ENCODE data around the gene MGLL. TPM values are rescaled to one million over a fixed set of nuclear protein-coding genes. Genes with fewer than 3 reads are reported as not detected.

Gene MGLL
- total RNA-seq, 1 experiment from 2014 or later = 6.8 TPM

GRCh38 chr3:127742580-127742979 lies 79.7 kb downstream of the MGLL start:
- no TSS peak for BruUV-seq (replicated peaks)
- Histone ChIP-seq H3K9ac (ENCODE audit: low read length) (no peak overlapping the region), H3K27ac (ENCODE audit: low read depth, low read length) (no peak overlapping the region), H3K9me2 (ENCODE audit: insufficient read depth) (no peaks in the 10 kb centered on the region), H4K20me1 (ENCODE audit: insufficient read depth) (no peaks in the 10 kb centered on the region), H3K4me1 (ENCODE audit: control insufficient read depth in 1 of 2, insufficient read depth in 2 of 2, low read length in 2 of 2) (peaks cover 10 to 25% of the 10 kb centered on the region in 2 experiments), H3K36me3 (ENCODE audit: control insufficient read depth in 1 of 2, insufficient read depth in 2 of 2, low read length in 2 of 2) (no peaks in the 10 kb centered on the region), H2AFZ (ENCODE audit: low read depth, low read length, poor library complexity, severe bottlenecking) (no peak overlapping the region), H3K4me2 (ENCODE audit: low read length) (no peak overlapping the region), H3K27me3 (ENCODE audit: insufficient read depth, low read length) (no peaks in the 10 kb centered on the region), H3K4me3 (replicated peaks in 1 of 2; ENCODE audit: low read depth in 1 of 2, low read length in 2 of 2) (no peak overlapping the region), H3K9me3 (ENCODE audit: control insufficient read depth in 1 of 2, insufficient read depth in 1 of 2, low read depth in 1 of 2, low read length in 2 of 2) (no peaks in the 10 kb centered on the region), H3K79me2 (ENCODE audit: insufficient read depth, low read length) (no peaks in the 10 kb centered on the region)
- no peak for DNase-seq (ENCODE audit: low read depth, low spot score)
- ATAC-seq = no peak
- intact Hi-C loops (cut with micrococcal nuclease) = no loop called here
- RAD21 ChIA-PET (ENCODE audit: low non-redundant PET in 1 of 2, low total read pairs in 2 of 2, uncharacterized antibody in 2 of 2, unreplicated experiment in 2 of 2) = no interaction called here
- CTCF ChIA-PET = no interaction called here
- POLR2A ChIA-PET = no interaction called here
- no peak for TF ChIP-seq EZH2 (IDR thresholded peaks at IDR 0.05)
- no peak for TF ChIP-seq ZFX (IDR thresholded peaks at IDR 0.05)
- TF ChIP-seq SRF (IDR thresholded peaks at IDR 0.05; ENCODE audit: low read depth) = no peak

GRCh38 chr3:127741690-127742089 lies 80.6 kb downstream of the MGLL start:
- ATAC-seq = no peak
- Histone ChIP-seq H3K9ac (ENCODE audit: low read length) (no peak overlapping the region), H3K4me3 (replicated peaks in 1 of 2; ENCODE audit: low read depth in 1 of 2, low read length in 2 of 2) (no peak overlapping the region), H3K36me3 (ENCODE audit: control insufficient read depth in 1 of 2, insufficient read depth in 2 of 2, low read length in 2 of 2) (no peaks in the 10 kb centered on the region), H4K20me1 (ENCODE audit: insufficient read depth) (no peaks in the 10 kb centered on the region), H3K79me2 (ENCODE audit: insufficient read depth, low read length) (no peaks in the 10 kb centered on the region), H3K27me3 (ENCODE audit: insufficient read depth, low read length) (no peaks in the 10 kb centered on the region), H3K9me3 (ENCODE audit: control insufficient read depth in 1 of 2, insufficient read depth in 1 of 2, low read depth in 1 of 2, low read length in 2 of 2) (no peaks in the 10 kb centered on the region), H3K9me2 (ENCODE audit: insufficient read depth) (no peaks in the 10 kb centered on the region), H3K4me2 (ENCODE audit: low read length) (no peak overlapping the region), H3K27ac (ENCODE audit: low read depth, low read length) (no peak overlapping the region), H3K4me1 (ENCODE audit: control insufficient read depth in 1 of 2, insufficient read depth in 2 of 2, low read length in 2 of 2) (peaks cover 3 to 16% of the 10 kb centered on the region in 2 experiments; a peak in 3 of 4 replicates), H2AFZ (ENCODE audit: low read depth, low read length, poor library complexity, severe bottlenecking) (no peak overlapping the region)
- TF ChIP-seq POLR2AphosphoS5 (IDR thresholded peaks at IDR 0.05; ENCODE audit: low read depth, low read length) = no peak
- no peak for TF ChIP-seq FOSL1 (IDR thresholded peaks at IDR 0.05; ENCODE audit: low read depth)
- no peak for TF ChIP-seq SRF (IDR thresholded peaks at IDR 0.05; ENCODE audit: low read depth)
- no peak for TF ChIP-seq ZBTB33 (IDR thresholded peaks at IDR 0.05; ENCODE audit: extremely low read depth, insufficient replicate concordance, low read length)
- no peak for TF ChIP-seq CEBPB (IDR thresholded peaks at IDR 0.05; ENCODE audit: low read depth)
- POLR2A ChIA-PET = no interaction called here
- RAD21 ChIA-PET (ENCODE audit: low non-redundant PET in 1 of 2, low total read pairs in 2 of 2, uncharacterized antibody in 2 of 2, unreplicated experiment in 2 of 2) = no interaction called here
- no TSS peak for BruUV-seq (replicated peaks)
- CTCF ChIA-PET = no interaction called here
- intact Hi-C loops (cut with micrococcal nuclease) = no loop called here
- no peak for DNase-seq (ENCODE audit: low read depth, low spot score)
